GM06990 (cell line): ENCODE measurements around the gene PARK7.

Experiments
- DNase-seq: peaks from one replicate; pipeline ENCODE4 v3.0.0-alpha.2; 2011; ENCODE audit not compliant: insufficient read length; ENCODE audit errors: extremely low read depth
- H3K27me3 ChIP-seq: replicated peaks from 2 replicates; pipeline ENCODE4 v1.6.0; 2011; ENCODE audit warnings: low read length; ENCODE audit not compliant: control insufficient read depth, insufficient read depth
- H3K36me3 ChIP-seq: 2 replicates; pipeline ENCODE4 v1.5.1; 2011; ENCODE audit warnings: low read length; ENCODE audit not compliant: control insufficient read depth, insufficient read depth
- H3K4me3 ChIP-seq: replicated peaks from 2 replicates; pipeline ENCODE4 v1.5.1; 2011; ENCODE audit warnings: low read depth, mild to moderate bottlenecking, control low read depth, low read length
- TF ChIP-seq, protein P1 (sequence below): IDR thresholded peaks from 2 replicates; pipeline ENCODE4 v1.5.1; 2011; ENCODE audit warnings: low read length, control low read depth, mild to moderate bottlenecking, inconsistent platforms; ENCODE audit not compliant: insufficient read depth, poor library complexity, severe bottlenecking

Gene PARK7

DNA sequence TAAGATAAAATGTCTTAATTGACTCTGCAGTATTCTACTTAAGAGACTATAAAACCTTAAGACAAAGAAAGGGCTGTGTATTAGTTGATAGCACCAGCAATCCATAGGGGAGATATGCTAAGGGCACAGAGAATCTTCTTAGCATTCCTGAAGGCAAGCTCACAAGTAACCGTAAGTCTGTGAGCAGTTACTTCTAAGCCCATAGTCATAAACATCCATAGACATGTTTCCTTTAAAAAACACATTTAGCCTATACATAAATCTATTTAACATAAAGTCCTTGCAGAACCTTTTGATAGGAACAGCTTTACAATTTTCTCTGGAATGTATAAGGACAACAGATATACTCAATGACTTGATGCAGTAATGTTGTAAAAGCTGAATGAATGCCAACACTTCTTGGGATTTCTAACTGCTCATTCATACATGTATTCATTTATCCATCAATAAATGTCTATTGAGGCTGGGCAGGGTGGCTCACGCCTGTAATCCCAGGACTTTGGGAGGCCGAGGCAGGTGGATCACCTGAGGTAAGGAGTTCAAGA, 70.9 kb downstream of the PARK7 start:
- no peak for DNase-seq
- Histone ChIP-seq H3K4me3 (no peak overlapping the region), H3K27me3 (no peaks in the 10 kb centered on the region), H3K36me3 (no peaks in the 10 kb centered on the region)
- TF ChIP-seq, protein P1, sequence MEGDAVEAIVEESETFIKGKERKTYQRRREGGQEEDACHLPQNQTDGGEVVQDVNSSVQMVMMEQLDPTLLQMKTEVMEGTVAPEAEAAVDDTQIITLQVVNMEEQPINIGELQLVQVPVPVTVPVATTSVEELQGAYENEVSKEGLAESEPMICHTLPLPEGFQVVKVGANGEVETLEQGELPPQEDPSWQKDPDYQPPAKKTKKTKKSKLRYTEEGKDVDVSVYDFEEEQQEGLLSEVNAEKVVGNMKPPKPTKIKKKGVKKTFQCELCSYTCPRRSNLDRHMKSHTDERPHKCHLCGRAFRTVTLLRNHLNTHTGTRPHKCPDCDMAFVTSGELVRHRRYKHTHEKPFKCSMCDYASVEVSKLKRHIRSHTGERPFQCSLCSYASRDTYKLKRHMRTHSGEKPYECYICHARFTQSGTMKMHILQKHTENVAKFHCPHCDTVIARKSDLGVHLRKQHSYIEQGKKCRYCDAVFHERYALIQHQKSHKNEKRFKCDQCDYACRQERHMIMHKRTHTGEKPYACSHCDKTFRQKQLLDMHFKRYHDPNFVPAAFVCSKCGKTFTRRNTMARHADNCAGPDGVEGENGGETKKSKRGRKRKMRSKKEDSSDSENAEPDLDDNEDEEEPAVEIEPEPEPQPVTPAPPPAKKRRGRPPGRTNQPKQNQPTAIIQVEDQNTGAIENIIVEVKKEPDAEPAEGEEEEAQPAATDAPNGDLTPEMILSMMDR: no peak

DNA sequence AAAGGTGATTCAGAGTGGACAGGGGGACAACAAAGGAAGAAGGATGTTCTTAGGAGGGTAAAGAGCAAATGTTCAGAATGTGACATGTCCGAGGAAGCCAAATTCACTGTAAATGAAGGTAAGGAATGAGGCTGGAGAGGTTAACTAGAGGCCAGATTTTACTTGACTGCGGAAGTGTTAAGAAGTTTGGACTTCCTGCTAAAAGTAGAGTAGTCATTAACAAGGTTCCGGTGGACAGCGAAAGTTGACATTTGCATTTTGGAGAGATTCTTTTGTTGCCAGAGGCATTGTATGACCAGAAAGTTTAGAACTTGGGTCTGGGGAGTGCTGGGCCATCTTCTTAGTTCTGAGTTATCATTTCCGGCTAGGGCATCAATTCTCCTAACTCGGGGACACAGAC, 71.8 kb downstream of the PARK7 start:
- Histone ChIP-seq H3K4me3 (no peak overlapping the region), H3K36me3 (no peaks in the 10 kb centered on the region), H3K27me3 (no peaks in the 10 kb centered on the region)
- TF ChIP-seq, protein P1: no peak
- DNase-seq: no peak
